Fibroblast of lung (primary cell): Measurements from ENCODE around the gene CABP4. TPM values are rescaled to one million over a fixed set of nuclear protein-coding genes. Genes with fewer than 3 reads are reported as not detected.

Experiments used
- polyA plus RNA-seq, 2 donors: library from polyadenylated mRNA; depleted of rRNA in 1 of 2; stranded (reverse) in 1 of 2; unstranded in 1 of 2; fragments of >200 nt; gene quantifications; 2 replicates each; pipeline ENCODE4 v1.2.1, GENCODE V29; 2011 to 2012; ENCODE audit warnings: missing spikeins in 1 of 2
- total RNA-seq: library from RNA; depleted of rRNA; stranded (reverse); fragments of >200 nt; gene quantifications from 2 replicates; pipeline ENCODE4 v1.2.1, GENCODE V29; 2014

The CABP4 gene
- total and polyA plus RNA-seq, 2 donors (not counting 1 experiment from before 2014, with no cell fraction given) = not detected

Other genes starting within 250 kb of the CABP4 start
- gene GRK2, start 188.9 kb upstream of the CABP4 start, total RNA-seq = 21.6 and 28.9 TPM in 2 replicates
- 20.1 and 26.3 TPM in 2 replicates for gene GRK2, start 188.9 kb upstream of the CABP4 start, polyA plus RNA-seq
- 31.8 and 45.4 TPM in 2 replicates for gene ANKRD13D, start 166.1 kb upstream of the CABP4 start, total RNA-seq
- 11.5 and 12.9 TPM in 2 replicates for gene ANKRD13D, start 166.1 kb upstream of the CABP4 start, polyA plus RNA-seq
- gene SSH3, start 151.8 kb upstream of the CABP4 start, total RNA-seq = 11.3 and 15.7 TPM in 2 replicates
- 6.9 and 7.5 TPM in 2 replicates for gene SSH3, start 151.8 kb upstream of the CABP4 start, polyA plus RNA-seq
- gene POLD4, start 101.8 kb upstream of the CABP4 start, total RNA-seq = 28.5 and 32.4 TPM in 2 replicates
- gene POLD4, start 101.8 kb upstream of the CABP4 start, polyA plus RNA-seq = 33.3 and 36.3 TPM in 2 replicates
- gene CLCF1, start 81.8 kb upstream of the CABP4 start, total RNA-seq = 2.3 and 3.6 TPM in 2 replicates
- 6.0 and 6.5 TPM in 2 replicates for gene CLCF1, start 81.8 kb upstream of the CABP4 start, polyA plus RNA-seq
- 3.8 and 6.4 TPM in 2 replicates for gene RAD9A, start 63.4 kb upstream of the CABP4 start, total RNA-seq
- 3.5 and 5.9 TPM in 2 replicates for gene RAD9A, start 63.4 kb upstream of the CABP4 start, polyA plus RNA-seq
- gene PPP1CA, start 53.5 kb upstream of the CABP4 start, total RNA-seq = 90.7 and 104 TPM in 2 replicates
- 135 and 218 TPM in 2 replicates for gene PPP1CA, start 53.5 kb upstream of the CABP4 start, polyA plus RNA-seq
- gene TBC1D10C, start 51.3 kb upstream of the CABP4 start, total RNA-seq = not detected in 2 replicates
- 0.05 TPM in 1 of 2 replicates, not detected in the other for gene TBC1D10C, start 51.3 kb upstream of the CABP4 start, polyA plus RNA-seq
- gene CARNS1, start 39.7 kb upstream of the CABP4 start, total RNA-seq = under 0.01 and 0.17 TPM in 2 replicates
- 0.02 and 0.05 TPM in 2 replicates for gene CARNS1, start 39.7 kb upstream of the CABP4 start, polyA plus RNA-seq
- gene RPS6KB2, start 26.9 kb upstream of the CABP4 start, total RNA-seq = 26.2 and 30.6 TPM in 2 replicates
- gene RPS6KB2, start 26.9 kb upstream of the CABP4 start, polyA plus RNA-seq = 29.0 and 34.0 TPM in 2 replicates
- gene PTPRCAP, start 17.7 kb upstream of the CABP4 start, total RNA-seq = under 0.01 and 0.17 TPM in 2 replicates
- gene PTPRCAP, start 17.7 kb upstream of the CABP4 start, polyA plus RNA-seq = 0.05 TPM in 1 of 2 replicates, not detected in the other
- gene CORO1B, start 11.9 kb upstream of the CABP4 start, total RNA-seq = 88.1 and 112 TPM in 2 replicates
- gene CORO1B, start 11.9 kb upstream of the CABP4 start, polyA plus RNA-seq = 56.3 and 65.5 TPM in 2 replicates
- not detected in 2 replicates for gene GPR152, start 2.6 kb upstream of the CABP4 start, total RNA-seq
- not detected in 2 replicates for gene GPR152, start 2.6 kb upstream of the CABP4 start, polyA plus RNA-seq
- gene TMEM134, start 13.9 kb downstream of the CABP4 start, total RNA-seq = 11.2 and 17.2 TPM in 2 replicates
- gene TMEM134, start 13.9 kb downstream of the CABP4 start, polyA plus RNA-seq = 16.5 and 22.0 TPM in 2 replicates
- gene AIP, start 27.7 kb downstream of the CABP4 start, total RNA-seq = 117 and 128 TPM in 2 replicates
- gene AIP, start 27.7 kb downstream of the CABP4 start, polyA plus RNA-seq = 52.3 and 53.7 TPM in 2 replicates
- 7.4 and 10.2 TPM in 2 replicates for gene PITPNM1, start 50.0 kb downstream of the CABP4 start, total RNA-seq
- 4.7 TPM in 2 replicates for gene PITPNM1, start 50.0 kb downstream of the CABP4 start, polyA plus RNA-seq
- 6.4 and 7.8 TPM in 2 replicates for gene CDK2AP2, start 52.8 kb downstream of the CABP4 start, total RNA-seq
- gene CDK2AP2, start 52.8 kb downstream of the CABP4 start, polyA plus RNA-seq = 19.0 and 30.9 TPM in 2 replicates
- gene CABP2, start 68.1 kb downstream of the CABP4 start, total RNA-seq = not detected in 2 replicates
- not detected in 2 replicates for gene CABP2, start 68.1 kb downstream of the CABP4 start, polyA plus RNA-seq
- 444 and 642 TPM in 2 replicates for gene GSTP1, start 128.5 kb downstream of the CABP4 start, total RNA-seq
- 360 and 397 TPM in 2 replicates for gene GSTP1, start 128.5 kb downstream of the CABP4 start, polyA plus RNA-seq
- gene NDUFV1, start 151.6 kb downstream of the CABP4 start, total RNA-seq = 153 and 171 TPM in 2 replicates
- gene NDUFV1, start 151.6 kb downstream of the CABP4 start, polyA plus RNA-seq = 64.9 and 77.5 TPM in 2 replicates
- 4.1 and 5.0 TPM in 2 replicates for gene NUDT8, start 174.6 kb downstream of the CABP4 start, total RNA-seq
- 0.90 and 1.6 TPM in 2 replicates for gene NUDT8, start 174.6 kb downstream of the CABP4 start, polyA plus RNA-seq
- gene TBX10, start 184.4 kb downstream of the CABP4 start, total RNA-seq = not detected in 2 replicates
- not detected in 2 replicates for gene TBX10, start 184.4 kb downstream of the CABP4 start, polyA plus RNA-seq
- not detected in 2 replicates for gene ACY3, start 195.4 kb downstream of the CABP4 start, total RNA-seq
- gene ACY3, start 195.4 kb downstream of the CABP4 start, polyA plus RNA-seq = 0.07 TPM in 1 of 2 replicates, not detected in the other
- not detected in 2 replicates for gene ALDH3B2, start 219.3 kb downstream of the CABP4 start, total RNA-seq
- not detected in 2 replicates for gene ALDH3B2, start 219.3 kb downstream of the CABP4 start, polyA plus RNA-seq